ENCODE results near the gene PIAS4.
"Not testable (repeated sequence)": the region's sequence is repeated elsewhere in the genome, so short reads cannot be mapped to it uniquely, and the experiment has no call there.

PIAS4 gene

DNA sequence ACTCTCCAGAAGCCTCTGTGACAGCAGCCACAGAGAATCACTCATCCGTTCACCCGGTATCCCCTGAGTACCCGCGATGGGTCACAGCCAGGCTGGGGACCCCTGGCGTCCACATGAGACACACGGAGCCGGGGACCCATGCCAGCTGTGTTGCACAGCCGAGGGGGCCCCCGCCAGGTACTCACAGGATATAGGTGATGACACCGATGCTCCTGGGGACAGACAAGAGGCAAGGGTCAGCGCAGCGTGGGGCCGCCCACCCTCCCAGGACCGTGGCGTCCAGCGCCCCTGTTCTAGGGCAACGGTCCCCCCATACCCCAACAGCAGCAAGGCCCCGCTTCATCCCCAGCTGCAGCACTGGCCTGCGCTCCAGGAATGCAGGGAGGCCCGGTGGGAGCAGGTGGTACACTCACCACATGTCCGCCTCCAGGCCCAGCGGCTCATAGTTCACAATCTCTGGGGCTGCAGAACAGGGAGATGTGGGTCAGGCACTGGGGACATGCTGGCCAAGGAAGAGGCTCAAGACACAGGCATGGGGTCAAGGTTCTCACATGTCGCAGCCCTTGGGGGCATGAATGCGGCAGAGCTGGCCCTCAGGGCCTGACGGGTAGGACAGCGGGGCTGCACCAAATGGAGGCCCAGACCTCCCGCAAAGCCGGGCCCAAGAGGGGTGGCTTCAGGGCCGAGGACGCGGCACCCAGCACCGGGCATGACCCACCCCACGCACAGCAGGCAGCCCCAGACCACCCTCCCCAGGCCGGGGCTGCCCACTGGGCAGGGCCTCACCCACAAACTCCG, 43.9 kb upstream of the PIAS4 start:
- Histone ChIP-seq H3K36me3 (ENCODE audit: low read depth) (peaks cover 82% of the 10 kb centered on the region), H3K27me3 (ENCODE audit: insufficient read depth, poor library complexity, severe bottlenecking) (no peaks in the 10 kb centered on the region), H3K9me3 (ENCODE audit: severe bottlenecking) (no peaks in the 10 kb centered on the region), H3K27ac (ENCODE audit: poor library complexity, severe bottlenecking) (no peak overlapping the region), H3K4me3 (ENCODE audit: severe bottlenecking) (no peak overlapping the region), H3K4me1 (ENCODE audit: insufficient read depth, poor library complexity, severe bottlenecking) (peaks cover 4% of the 10 kb centered on the region)
- DNase-seq (ENCODE audit: low spot score) (no peak), ATAC-seq (ENCODE audit: low read depth) (no peak)
- TF ChIP-seq, protein P1, sequence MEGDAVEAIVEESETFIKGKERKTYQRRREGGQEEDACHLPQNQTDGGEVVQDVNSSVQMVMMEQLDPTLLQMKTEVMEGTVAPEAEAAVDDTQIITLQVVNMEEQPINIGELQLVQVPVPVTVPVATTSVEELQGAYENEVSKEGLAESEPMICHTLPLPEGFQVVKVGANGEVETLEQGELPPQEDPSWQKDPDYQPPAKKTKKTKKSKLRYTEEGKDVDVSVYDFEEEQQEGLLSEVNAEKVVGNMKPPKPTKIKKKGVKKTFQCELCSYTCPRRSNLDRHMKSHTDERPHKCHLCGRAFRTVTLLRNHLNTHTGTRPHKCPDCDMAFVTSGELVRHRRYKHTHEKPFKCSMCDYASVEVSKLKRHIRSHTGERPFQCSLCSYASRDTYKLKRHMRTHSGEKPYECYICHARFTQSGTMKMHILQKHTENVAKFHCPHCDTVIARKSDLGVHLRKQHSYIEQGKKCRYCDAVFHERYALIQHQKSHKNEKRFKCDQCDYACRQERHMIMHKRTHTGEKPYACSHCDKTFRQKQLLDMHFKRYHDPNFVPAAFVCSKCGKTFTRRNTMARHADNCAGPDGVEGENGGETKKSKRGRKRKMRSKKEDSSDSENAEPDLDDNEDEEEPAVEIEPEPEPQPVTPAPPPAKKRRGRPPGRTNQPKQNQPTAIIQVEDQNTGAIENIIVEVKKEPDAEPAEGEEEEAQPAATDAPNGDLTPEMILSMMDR (IDR thresholded peaks at IDR 0.05; ENCODE audit: poor library complexity, severe bottlenecking): no peak

DNA sequence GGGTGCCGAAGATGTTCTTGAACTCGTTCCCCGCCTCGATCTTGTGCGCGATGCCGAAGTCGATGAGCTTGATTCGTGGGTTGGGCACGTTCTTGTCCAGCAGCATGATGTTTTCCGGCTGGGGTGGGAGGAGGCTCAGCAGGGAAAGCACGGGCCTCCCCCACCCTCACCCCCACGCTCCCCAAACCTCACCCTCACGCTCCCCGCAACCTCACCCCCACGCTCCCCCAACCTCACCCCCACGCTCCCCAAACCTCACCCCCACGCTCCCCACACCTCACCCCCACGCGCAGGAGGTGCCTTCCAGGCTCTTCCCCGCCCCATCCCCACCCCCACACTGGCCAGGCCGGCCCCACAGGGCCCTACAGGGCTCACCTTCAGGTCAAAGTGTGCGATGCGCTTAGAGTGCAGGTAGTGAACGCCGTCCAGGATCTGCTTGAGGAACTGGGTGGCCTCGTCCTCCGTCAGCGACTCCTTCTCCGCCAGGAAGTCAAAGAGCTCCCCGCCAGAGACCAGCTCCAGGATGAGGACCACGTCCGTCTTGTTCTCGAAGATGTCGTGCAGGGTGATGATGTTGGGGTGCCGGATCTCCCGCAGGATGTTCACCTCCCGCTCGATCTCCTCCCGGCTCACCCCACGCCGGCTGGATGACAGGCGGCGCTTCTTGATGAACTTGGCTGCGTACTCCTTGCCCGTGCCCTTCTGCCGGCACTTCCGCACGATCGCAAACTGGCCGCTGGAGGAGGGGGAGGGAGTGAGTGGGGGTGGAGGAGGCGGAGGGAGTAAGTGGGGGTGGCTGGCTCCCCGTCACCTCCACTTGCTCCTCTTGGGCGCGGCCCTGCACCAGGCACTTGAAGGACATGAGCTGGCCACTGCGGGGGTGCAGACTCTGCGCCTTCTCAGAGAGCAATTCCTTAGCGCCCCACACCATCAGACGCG, 43.0 kb upstream of the PIAS4 start:
- peaks cover 12% of the 10 kb centered on the region for H3K4me1 ChIP-seq (ENCODE audit: insufficient read depth, poor library complexity, severe bottlenecking)
- TF ChIP-seq, protein P1 (IDR thresholded peaks at IDR 0.05; ENCODE audit: poor library complexity, severe bottlenecking): no peak
- no peak for ATAC-seq (ENCODE audit: low read depth)
- peaks cover 85% of the 10 kb centered on the region for H3K36me3 ChIP-seq (ENCODE audit: low read depth)
- DNase-seq (ENCODE audit: low spot score): no peak
- H3K27ac ChIP-seq (ENCODE audit: poor library complexity, severe bottlenecking): no peak overlapping the region
- no peaks in the 10 kb centered on the region for H3K9me3 ChIP-seq (ENCODE audit: severe bottlenecking)
- no peak overlapping the region for H3K4me3 ChIP-seq (ENCODE audit: severe bottlenecking)
- no peaks in the 10 kb centered on the region for H3K27me3 ChIP-seq (ENCODE audit: insufficient read depth, poor library complexity, severe bottlenecking)

DNA sequence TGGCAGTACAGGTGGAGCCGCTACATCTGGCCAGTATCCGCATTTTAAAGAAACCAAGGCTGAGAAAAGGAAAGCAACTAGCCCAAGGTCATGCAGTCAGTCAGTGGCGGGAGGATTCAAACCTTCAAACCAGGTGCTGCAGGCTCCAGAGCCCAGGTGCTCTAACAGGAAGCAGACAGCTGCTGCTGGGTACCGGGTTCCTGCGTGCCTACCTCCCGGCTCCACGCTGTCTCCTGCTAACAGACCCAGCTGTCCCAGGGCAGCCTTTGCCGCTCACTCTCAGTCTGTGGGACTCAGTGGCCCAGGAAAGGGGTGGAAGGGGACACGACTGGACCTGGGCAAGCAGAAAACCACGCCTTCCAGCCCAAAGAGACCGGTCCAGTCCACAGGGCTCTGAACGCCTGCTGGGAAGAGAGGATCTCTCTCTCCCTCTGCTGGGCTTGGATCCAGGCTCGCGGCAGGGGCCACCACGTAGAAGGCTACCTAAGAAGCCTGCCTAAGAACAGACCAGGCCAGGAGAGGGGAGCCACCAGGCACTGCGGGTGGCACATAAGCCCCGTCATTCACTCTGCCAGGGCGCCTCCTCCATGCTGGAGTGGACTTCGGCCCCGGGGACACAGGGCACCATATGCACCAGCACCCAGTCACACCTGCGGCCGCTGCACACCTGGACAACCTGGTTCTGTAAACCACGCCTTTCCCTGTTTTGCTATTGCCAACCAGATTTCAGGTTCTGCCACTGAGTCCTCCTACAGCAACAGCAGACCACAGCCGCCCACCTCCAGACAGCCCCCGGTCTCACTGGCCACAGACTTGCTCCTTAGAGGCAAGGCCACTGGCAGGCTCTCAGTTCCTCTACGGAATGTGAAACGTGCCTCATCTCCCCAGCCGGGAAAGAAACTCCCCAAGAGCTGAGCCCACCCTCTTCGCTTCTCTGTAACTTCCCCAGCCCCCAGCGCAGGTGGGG, 41.2 kb upstream of the PIAS4 start:
- H3K27ac ChIP-seq (ENCODE audit: poor library complexity, severe bottlenecking): no peak overlapping the region
- peaks cover 72% of the 10 kb centered on the region for H3K36me3 ChIP-seq (ENCODE audit: low read depth)
- no peak for ATAC-seq (ENCODE audit: low read depth)
- H3K9me3 ChIP-seq (ENCODE audit: severe bottlenecking): no peaks in the 10 kb centered on the region
- peaks cover 12% of the 10 kb centered on the region for H3K4me1 ChIP-seq (ENCODE audit: insufficient read depth, poor library complexity, severe bottlenecking)
- no peak for DNase-seq (ENCODE audit: low spot score)
- no peaks in the 10 kb centered on the region for H3K27me3 ChIP-seq (ENCODE audit: insufficient read depth, poor library complexity, severe bottlenecking)
- no peak overlapping the region for H3K4me3 ChIP-seq (ENCODE audit: severe bottlenecking)
- TF ChIP-seq, protein P1 (IDR thresholded peaks at IDR 0.05; ENCODE audit: poor library complexity, severe bottlenecking): no peak

DNA sequence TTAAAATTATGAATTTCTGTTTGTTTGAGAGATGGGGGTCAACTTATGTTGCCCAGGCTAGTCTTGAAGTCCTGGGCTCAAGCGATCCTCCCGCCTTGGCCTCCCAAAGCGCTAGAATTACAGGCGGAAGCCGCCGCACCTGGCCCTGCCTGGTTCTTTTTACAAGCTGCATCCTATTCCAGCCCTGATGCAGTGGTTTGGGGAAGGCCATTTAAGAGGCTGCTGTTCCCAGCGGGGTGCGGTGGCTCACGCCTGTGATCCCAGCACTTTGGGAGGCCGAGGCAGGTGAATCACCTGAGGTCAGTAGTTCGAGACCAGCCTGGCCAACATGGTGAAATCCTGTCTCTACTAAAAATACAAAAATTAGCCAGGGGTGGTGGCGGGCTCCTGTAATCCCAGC, 39.6 kb upstream of the PIAS4 start:
- not testable (repeated sequence) for H3K4me3 ChIP-seq (ENCODE audit: severe bottlenecking); ATAC-seq (ENCODE audit: low read depth); DNase-seq (ENCODE audit: low spot score); H3K27me3 ChIP-seq (ENCODE audit: insufficient read depth, poor library complexity, severe bottlenecking); H3K9me3 ChIP-seq (ENCODE audit: severe bottlenecking)
- Histone ChIP-seq H3K36me3 (ENCODE audit: low read depth) (peaks cover 56% of the 10 kb centered on the region), H3K4me1 (ENCODE audit: insufficient read depth, poor library complexity, severe bottlenecking) (peaks cover 12% of the 10 kb centered on the region), H3K27ac (ENCODE audit: poor library complexity, severe bottlenecking) (peak overlapping the region; percentile 92)

Data from RWPE2 (cell line).